Muscle of back (tissue), 11 donors: ENCODE data around the gene C10orf120. TPM values are rescaled to one million over a fixed set of nuclear protein-coding genes. Genes with fewer than 3 reads are reported as not detected.
A peak's percentile ranks its signal among the peaks of the same experiment; 100 is the strongest.

Experiments used
- DNase-seq, 3 donors: peaks; one replicate each; pipeline versions ENCODE4 v3.0.0 to v3.0.0-alpha.2; 2013
- polyA plus RNA-seq, 10 donors: library from polyadenylated mRNA; unstranded; fragments of 120-200 nt; gene quantifications; one replicate each; pipeline ENCODE4 v1.2.1, GENCODE V29; 2013; ENCODE audit not compliant: insufficient read length in 10 of 10

The C10orf120 gene
- polyA plus RNA-seq, 10 donors: not detected

- peak; percentile 6 to 32 (median 8) for DNase-seq
Measured at GRCh38 chr10:122703483-122704448, 4.1 kb upstream of the C10orf120 start.

GRCh38 chr10:122702275-122702674 lies 2.6 kb upstream of the C10orf120 start:
- DNase-seq: no peak

DNA sequence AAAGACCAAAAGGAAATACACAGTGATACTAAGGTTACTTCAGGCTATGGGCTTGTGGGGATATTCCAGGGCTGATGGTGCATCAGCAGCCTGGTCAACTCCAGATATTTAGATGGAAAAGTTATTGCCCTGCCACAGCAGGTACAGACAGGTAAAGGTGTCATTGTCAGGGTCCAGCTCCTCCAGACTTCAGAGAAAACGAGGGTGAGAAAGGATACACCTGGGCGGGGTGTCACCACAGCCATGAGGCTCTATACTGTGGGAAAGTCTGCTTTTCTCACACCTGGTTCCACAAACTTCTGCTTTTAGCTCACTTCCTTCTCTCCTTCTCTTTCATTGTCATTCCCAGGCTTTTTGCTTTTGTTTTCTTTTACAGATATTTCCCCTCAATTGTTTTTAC lies 2.0 kb upstream of the C10orf120 start:
- no peak for DNase-seq

GRCh38 chr10:122696687-122697086 lies 3.0 kb downstream of the C10orf120 start:
- no peak for DNase-seq

- no peak for DNase-seq
Measured at GRCh38 chr10:122692744-122693143, 6.9 kb downstream of the C10orf120 start.

GRCh38 chr10:122689146-122689820 lies 10.4 kb downstream of the C10orf120 start:
- no peak for DNase-seq

GRCh38 chr10:122688293-122688989 lies 11.2 kb downstream of the C10orf120 start:
- peak in 2 of 3 donors; percentile 0 to 22 for DNase-seq

DNA sequence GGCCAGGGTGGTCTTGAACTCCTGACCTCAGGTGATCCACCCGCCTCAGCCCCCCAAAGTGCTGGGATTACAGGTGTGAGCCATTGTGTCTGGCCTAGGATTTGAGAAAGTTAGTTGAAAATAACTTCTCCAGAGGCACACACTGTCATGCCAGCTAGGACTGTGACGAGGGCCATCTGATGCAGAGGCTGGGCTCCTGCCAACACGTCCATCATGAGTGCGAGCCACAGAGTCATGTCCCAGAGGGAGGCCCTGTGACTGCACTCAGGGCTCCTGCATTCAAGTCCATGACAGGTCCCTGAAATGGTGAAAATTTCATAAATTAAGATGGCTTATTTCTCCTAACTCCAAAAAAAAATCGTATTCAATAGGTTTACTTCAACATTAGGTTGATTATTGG lies 17.1 kb downstream of the C10orf120 start:
- no peak for DNase-seq

DNA sequence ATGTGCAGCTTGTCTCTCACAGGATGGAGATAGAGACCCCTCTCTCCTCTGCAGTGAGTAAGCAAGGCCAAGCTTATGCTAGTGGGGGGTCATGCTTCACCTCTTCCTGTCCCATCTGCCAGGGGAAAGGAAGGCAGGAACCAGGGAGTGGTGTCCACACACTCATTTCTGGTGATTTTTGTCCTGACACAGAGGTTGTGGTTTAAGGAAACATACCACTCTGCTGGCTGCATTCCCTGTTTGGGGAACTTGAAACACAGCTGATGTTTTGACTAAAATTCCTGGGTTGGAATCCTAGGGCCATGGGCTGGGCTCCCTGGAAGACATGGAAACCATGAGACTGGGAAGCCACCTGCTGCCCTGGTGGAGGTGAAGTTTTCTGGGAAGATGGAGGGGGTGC lies 21.4 kb downstream of the C10orf120 start:
- DNase-seq: no peak

- no peak for DNase-seq
Measured at GRCh38 chr10:122675278-122675677, 24.4 kb downstream of the C10orf120 start.

DNA sequence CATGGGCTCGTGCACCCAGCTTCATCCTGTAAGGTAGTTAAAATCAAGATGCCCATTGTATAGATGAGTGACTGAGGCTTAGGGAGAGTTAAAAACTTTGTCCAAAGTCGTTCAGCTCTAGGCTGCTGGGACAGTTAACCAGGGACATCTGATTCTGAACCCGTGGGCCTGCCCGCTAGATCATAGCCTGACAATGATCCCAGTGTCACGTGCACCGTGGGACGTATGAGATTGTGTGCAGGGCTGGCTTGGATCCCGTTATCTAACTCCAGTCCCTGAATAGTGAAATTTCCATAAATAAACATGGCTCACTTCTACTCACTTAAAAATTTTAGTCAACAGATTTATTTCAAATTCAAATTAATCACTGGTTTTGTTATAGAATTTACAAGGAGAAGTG lies 24.9 kb downstream of the C10orf120 start:
- no peak for DNase-seq

DNA sequence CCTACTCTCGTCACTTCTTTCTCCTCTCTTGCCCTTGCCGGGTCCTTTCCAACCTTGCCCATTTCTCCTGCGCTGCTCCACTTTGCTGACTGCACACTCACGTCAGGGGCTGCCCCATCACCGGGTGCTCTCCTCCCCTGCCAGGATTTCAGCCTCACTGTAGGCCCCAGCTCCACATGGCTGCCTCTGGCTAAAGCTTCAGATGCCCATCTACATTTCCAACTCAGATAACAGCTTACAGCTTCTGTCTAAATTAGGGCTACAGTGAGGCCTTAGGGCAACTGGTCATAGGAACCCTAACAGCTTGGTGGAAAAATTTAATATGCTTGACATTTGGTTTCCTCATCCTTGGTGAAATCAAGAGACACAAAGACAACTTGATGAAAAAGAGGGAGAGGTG lies 25.9 kb downstream of the C10orf120 start:
- DNase-seq: no peak

DNA sequence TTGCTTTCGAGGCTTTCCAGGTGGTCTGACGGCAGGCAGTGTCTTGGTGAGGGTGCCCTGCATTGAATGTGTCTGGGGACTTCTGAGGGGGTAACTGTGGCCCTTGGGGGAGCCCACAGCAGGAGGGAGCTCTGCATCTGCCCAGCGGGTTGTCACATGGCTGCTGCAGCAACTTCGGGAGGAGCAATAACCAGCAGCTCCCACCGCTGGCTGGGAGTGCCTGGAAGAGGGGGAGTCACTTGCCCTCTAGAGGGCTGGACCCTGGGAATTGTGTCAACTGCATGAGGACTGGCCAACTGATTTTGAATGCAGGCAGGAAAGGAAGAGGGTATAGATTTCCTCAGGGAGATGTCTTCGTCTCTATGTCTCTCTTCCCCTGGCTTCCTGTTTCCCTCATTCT lies 26.4 kb downstream of the C10orf120 start:
- DNase-seq: no peak

- no peak for DNase-seq
Measured at GRCh38 chr10:122672655-122673054, 27.0 kb downstream of the C10orf120 start.

- DNase-seq: no peak
Measured at GRCh38 chr10:122671355-122671754, 28.3 kb downstream of the C10orf120 start.

DNA sequence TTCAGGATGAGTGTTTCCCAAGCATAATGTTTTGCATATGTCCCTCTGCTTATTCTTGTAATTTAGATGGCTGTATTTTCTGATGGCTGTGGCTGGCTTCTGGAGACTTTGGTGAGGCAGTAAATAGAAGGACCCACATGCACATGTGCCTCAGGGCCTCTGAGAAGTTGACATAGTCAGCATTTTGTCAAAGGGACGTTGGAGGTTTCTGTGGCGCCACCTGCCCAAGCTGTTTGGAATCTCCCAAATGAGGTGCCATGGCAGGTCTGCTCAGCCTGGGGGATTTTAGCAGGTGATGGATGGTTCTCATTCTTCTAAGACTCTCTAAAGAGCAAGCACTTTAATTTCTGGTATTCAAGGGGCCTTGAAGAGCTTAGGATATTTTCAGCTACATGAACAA lies 29.8 kb downstream of the C10orf120 start:
- DNase-seq: no peak

GRCh38 chr10:122669045-122669444 lies 30.6 kb downstream of the C10orf120 start:
- no peak for DNase-seq

DNA sequence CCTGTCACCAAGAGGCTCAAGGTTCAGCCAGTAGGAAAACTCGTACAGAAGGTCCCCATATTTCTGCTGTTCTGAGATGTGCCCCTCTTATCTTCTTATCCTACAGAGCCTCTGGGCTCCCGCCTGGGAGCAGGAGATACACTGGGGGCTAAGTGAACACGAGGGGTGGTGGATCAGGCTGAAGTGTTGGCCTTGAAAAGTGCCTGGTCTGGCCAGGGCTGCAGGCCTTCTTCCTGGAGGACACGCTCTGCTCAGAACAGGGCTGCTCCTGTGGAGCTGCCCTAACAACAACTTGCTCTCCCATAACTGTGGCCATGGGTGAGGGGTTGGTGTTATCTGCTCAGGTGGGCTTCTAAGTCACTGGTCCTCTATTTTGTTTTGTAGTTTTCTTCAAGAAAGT lies 33.7 kb downstream of the C10orf120 start:
- DNase-seq: no peak

DNA sequence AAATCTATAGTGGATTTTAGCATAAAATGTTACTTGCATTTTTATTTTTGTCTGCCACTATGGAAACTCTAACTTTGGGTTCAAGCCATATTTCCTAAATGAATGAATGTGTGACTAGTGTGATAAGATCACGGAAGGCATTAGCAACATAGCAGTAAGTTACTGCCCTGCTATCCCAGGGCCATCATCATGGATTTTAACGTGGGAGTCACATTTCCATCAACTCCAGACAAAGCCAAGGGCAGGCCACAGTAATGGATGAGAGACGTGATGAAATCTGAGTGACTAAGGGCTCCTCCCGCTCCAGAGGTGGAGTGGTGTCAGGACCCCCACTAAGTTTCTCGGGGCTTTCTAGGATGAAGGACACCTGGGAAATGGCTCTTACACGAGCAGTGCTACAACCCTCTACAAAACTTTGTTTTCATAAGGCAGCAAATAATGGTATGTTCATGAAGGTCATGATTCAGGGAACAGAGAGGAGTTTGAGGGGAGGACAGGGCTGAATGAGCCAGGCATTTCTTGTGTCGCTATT lies 34.3 kb downstream of the C10orf120 start:
- DNase-seq: no peak

DNA sequence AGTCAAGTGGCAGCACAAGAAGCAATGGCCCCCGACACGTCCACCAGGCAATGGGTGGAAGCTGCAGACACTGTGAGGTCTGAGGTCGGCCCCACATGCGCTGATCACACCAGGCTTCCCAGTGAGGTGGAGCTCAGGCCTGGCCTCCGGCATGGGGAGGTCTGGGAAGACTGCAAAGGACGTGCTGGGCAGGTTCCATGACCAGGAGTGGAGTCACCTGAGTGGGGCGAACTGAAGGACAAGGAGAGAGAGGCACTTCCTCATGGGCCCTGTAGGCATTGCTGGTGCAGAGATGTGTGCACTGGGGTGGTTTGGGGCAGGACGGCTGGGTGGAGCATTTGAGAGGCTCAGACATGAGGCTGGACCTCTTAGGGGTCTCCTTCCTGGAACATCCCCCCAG lies 35.1 kb downstream of the C10orf120 start:
- no peak for DNase-seq

DNA sequence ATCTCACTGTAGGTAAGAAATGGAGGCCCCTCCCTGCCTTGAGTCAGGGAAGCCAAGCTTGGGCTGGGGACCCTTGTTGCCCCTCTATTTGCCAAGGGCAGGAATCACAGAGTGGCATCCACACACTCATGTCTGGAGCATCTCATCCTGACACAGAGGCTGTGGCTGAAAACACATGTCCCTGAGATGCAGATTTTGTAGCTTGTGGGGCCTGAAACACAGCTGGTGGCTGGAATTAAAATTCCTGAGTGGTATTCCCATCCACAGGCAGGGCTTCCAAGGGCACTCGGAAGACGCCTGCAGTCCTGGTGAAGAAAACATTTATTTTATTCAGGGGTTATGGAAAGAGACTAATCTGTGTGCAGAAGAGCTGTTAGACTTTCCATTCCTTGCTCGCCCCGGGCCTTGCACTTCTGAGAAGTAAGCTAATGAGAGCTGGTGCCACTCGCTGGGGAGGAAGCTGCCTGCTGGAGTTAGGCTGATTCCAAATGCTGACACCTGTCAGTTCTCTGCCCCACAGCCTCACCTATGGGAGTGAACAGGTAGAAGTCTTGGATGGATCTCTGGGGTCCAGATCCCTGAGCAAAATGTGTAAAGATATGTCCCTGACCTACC lies 36.0 kb downstream of the C10orf120 start:
- DNase-seq: no peak

DNA sequence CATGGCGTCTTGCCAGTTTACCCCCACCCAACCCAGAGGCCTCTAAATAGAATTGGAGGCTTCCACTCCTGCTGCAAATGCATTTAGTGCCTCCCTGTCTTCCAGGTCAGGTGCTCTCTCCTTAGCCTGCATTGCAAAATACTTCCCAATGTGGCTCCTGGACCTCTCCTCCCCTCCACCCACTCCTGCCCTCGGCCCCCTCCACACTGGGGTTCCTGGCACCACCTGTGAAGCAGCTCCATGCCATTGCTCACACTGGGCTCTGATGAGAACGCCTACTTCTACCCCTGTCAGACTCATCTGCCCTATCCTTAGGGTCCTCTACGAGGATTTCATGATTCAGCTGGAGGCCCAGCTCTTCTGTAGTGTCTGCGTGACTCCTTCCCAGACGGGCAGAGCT lies 37.4 kb downstream of the C10orf120 start:
- no peak for DNase-seq
